Tibial nerve (tissue), 4 donors: Measurements from ENCODE around the gene STAT4. TPM values are rescaled to one million over a fixed set of nuclear protein-coding genes. Genes with fewer than 3 reads are reported as not detected.

Source experiments
- DNase-seq, 2 donors: peaks; one replicate each; pipeline ENCODE4 v3.0.0-alpha.2; 2019; ENCODE audit warnings: low spot score in 2 of 2
- H3K27ac ChIP-seq, 4 donors: fragments of 200-600 bp; sonication (generic) in 3 of 4; one replicate each; pipeline ENCODE4 v1.5.1; 2017 to 2019; ENCODE audit warnings: mild to moderate bottlenecking in 1 of 4
- H3K27me3 ChIP-seq, 2 donors: fragments of 200-600 bp; sonication (generic) in 1 of 2; one replicate each; pipeline versions ENCODE4 v1.5.1 to v1.6.0; 2017 to 2019
- H3K36me3 ChIP-seq, 3 donors: fragments of 200-600 bp; sonication (generic); one replicate each; pipeline ENCODE4 v1.5.1; 2018 to 2019
- H3K4me1 ChIP-seq, 4 donors: fragments of 200-600 bp; sonication (generic) in 3 of 4; one replicate each; pipeline ENCODE4 v1.5.1; 2017 to 2019
- H3K4me3 ChIP-seq, 4 donors: fragments of 200-600 bp; sonication (generic) in 3 of 4; one replicate each; pipeline ENCODE4 v1.5.1; 2017 to 2019; ENCODE audit warnings: mild to moderate bottlenecking in 1 of 4, moderate library complexity in 1 of 4
- H3K9me3 ChIP-seq, 4 donors: fragments of 200-600 bp; sonication (generic) in 3 of 4; one replicate each; pipeline ENCODE4 v1.5.1; 2017 to 2019
- CTCF ChIP-seq, 5 experiments: fragments of 200-600 bp in 3 of 5; fragments of 450-650 bp in 2 of 5; sonication (generic) in 3 of 5; IDR thresholded peaks; one replicate each; pipeline ENCODE4 v1.5.1; 2016 to 2019; ENCODE audit warnings: antibody characterized with exemption in 5 of 5, mild to moderate bottlenecking in 3 of 5, moderate library complexity in 2 of 5
- EP300 ChIP-seq, 2 donors: sonication (generic); formaldehyde crosslinking; IDR thresholded peaks; one replicate each; pipeline ENCODE4 v1.6.1; 2017; ENCODE audit warnings: antibody characterized with exemption in 2 of 2, mild to moderate bottlenecking in 1 of 2
- POLR2A ChIP-seq, 2 donors: fragments of 450-650 bp; IDR thresholded peaks; one replicate each; pipeline ENCODE4 v1.6.1; 2017; ENCODE audit warnings: antibody characterized with exemption in 2 of 2, mild to moderate bottlenecking in 2 of 2, moderate library complexity in 2 of 2
- WGBS, 2 donors: methylation state at CpG; one replicate each; pipeline ENCODE4 v1.1.5; 2018; 5-methylcytosine and 5-hydroxymethylcytosine counted together
- total RNA-seq, 4 donors: library from RNA; depleted of rRNA; stranded (reverse); fragments of >200 nt; gene quantifications; one replicate each; pipeline ENCODE4 v1.1.0, GENCODE V29; 2016

STAT4 gene
- total RNA-seq, 4 donors from 2014 or later: 0.39 to 4.2 (median 2.3) TPM; not detected in 1

GRCh38 chr2:191174442-191174841 is 23.6 kb upstream of the STAT4 start:
- Histone ChIP-seq H3K4me1 (peaks cover 0 to 23% (median 7%) of the 10 kb centered on the region in 4 donors), H3K9me3 (no peaks in the 10 kb centered on the region), H3K4me3 (no peak overlapping the region), H3K27me3 (no peaks in the 10 kb centered on the region), H3K27ac (peak overlapping the region in 1 of 4 donors; percentile 14), H3K36me3 (no peaks in the 10 kb centered on the region)
- 61 to 70% methylated on average over 3 of the region's 3 CpGs for WGBS, 2 donors
- no peak for DNase-seq
- TF ChIP-seq POLR2A (IDR thresholded peaks at IDR 0.05) (no peak), EP300 (IDR thresholded peaks at IDR 0.05) (no peak), CTCF (IDR thresholded peaks at IDR 0.05) (no peak)

GRCh38 chr2:191173206-191173605 is 22.4 kb upstream of the STAT4 start:
- H3K27ac ChIP-seq: peak overlapping the region in 1 of 4 donors; percentile 20
- peaks cover 0 to 21% (median 7%) of the 10 kb centered on the region in 4 donors for H3K4me1 ChIP-seq
- no peaks in the 10 kb centered on the region for H3K36me3 ChIP-seq
- H3K27me3 ChIP-seq: no peaks in the 10 kb centered on the region
- H3K4me3 ChIP-seq: no peak overlapping the region
- H3K9me3 ChIP-seq: no peaks in the 10 kb centered on the region
- WGBS, 2 donors: 92 to 95% methylated on average over 3 of the region's 3 CpGs
- no peak for DNase-seq
- TF ChIP-seq CTCF (IDR thresholded peaks at IDR 0.05) (no peak), EP300 (IDR thresholded peaks at IDR 0.05) (no peak), POLR2A (IDR thresholded peaks at IDR 0.05) (no peak)

GRCh38 chr2:191171708-191172355 is 21.0 kb upstream of the STAT4 start:
- no peak for DNase-seq
- Histone ChIP-seq H3K27me3 (no peaks in the 10 kb centered on the region), H3K36me3 (no peaks in the 10 kb centered on the region), H3K27ac (peak overlapping the region in 2 of 4 donors; percentile 9 to 20), H3K9me3 (no peaks in the 10 kb centered on the region), H3K4me3 (no peak overlapping the region), H3K4me1 (peaks cover 0 to 35% (median 10%) of the 10 kb centered on the region in 4 donors)
- 27 to 29% methylated on average over 2 of the region's 2 CpGs for WGBS, 2 donors
- TF ChIP-seq EP300 (IDR thresholded peaks at IDR 0.05) (no peak), CTCF (IDR thresholded peaks at IDR 0.05) (no peak), POLR2A (IDR thresholded peaks at IDR 0.05) (no peak)

- DNase-seq: no peak
- H3K9me3 ChIP-seq: no peaks in the 10 kb centered on the region
- H3K4me1 ChIP-seq: peaks cover 0 to 40% (median 16%) of the 10 kb centered on the region in 4 donors
- WGBS, 2 donors: 24 to 37% methylated on average over 2 of the region's 2 CpGs
- H3K4me3 ChIP-seq: no peak overlapping the region
- no peaks in the 10 kb centered on the region for H3K27me3 ChIP-seq
- no peak for TF ChIP-seq CTCF (IDR thresholded peaks at IDR 0.05)
- TF ChIP-seq POLR2A (IDR thresholded peaks at IDR 0.05): no peak
- TF ChIP-seq EP300 (IDR thresholded peaks at IDR 0.05): no peak
- H3K36me3 ChIP-seq: no peaks in the 10 kb centered on the region
- H3K27ac ChIP-seq: peak overlapping the region in 1 of 4 donors; percentile 9
Measured at GRCh38 chr2:191171286-191171685, 20.5 kb upstream of the STAT4 start.

GRCh38 chr2:191170773-191171172 is 20.0 kb upstream of the STAT4 start:
- no peaks in the 10 kb centered on the region for H3K27me3 ChIP-seq
- DNase-seq: no peak
- peaks cover 2 to 45% (median 20%) of the 10 kb centered on the region in 4 donors for H3K4me1 ChIP-seq
- H3K9me3 ChIP-seq: no peaks in the 10 kb centered on the region
- no peak overlapping the region for H3K4me3 ChIP-seq
- no peak for TF ChIP-seq POLR2A (IDR thresholded peaks at IDR 0.05)
- TF ChIP-seq CTCF (IDR thresholded peaks at IDR 0.05): no peak
- TF ChIP-seq EP300 (IDR thresholded peaks at IDR 0.05): no peak
- 83 to 88% methylated on average over 3 of the region's 3 CpGs for WGBS, 2 donors
- H3K36me3 ChIP-seq: no peaks in the 10 kb centered on the region
- H3K27ac ChIP-seq: peak overlapping the region in 1 of 4 donors; percentile 9
